Fibroblast of skin of left quadriceps (primary cell): ENCODE measurements around the gene PSMA6.
A peak's percentile ranks its signal among the peaks of the same experiment; 100 is the strongest.
"Not testable (repeated sequence)": the region's sequence is repeated elsewhere in the genome, so short reads cannot be mapped to it uniquely, and the experiment has no call there.

Experiments
- DNase-seq, 2 experiments: peaks; one replicate each; pipeline ENCODE4 v3.0.0-alpha.2; 2013; ENCODE audit warnings: low read depth in 2 of 2

PSMA6 gene

DNA sequence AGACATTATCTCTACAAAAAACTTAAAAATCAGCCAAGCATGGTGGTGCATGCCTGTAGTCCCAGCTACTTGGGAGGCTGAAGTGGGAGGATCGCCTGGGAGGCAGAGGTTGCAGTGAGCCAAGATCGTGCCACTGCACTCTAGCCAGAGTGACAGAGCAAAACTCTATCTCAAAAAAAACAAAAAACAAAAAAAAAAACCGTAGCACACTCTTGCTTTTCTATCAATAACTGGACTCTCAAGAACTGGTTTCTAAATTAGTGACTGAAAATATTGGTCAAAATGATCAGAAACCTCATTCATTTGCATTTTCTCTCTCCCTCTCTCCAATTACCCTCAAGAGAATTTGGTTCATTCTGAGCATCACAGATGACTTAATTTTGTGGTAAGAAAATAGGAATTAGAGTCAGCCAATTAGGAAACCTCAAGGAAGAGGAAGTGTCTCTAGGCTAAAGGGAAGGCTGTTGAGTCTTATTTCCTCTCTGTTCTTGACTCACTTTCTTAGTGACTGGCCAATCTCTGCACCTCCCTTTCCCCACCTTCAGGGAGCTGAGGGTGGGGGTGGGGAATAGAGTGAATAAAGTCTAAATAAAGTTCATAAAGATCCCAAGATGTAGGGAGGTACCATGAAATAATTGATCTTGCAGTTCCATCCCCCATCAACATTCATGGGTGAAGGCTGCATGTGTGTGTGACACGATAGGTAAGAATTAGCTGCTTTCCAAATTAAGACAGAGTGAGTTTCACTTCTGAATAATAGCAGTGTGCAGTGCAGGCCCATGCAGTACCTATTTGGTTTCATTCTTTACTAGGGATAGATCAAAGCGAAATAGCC is 6.8 kb upstream of the PSMA6 start:
- peak in 1 of 2 experiments; percentile 1 for DNase-seq

DNA sequence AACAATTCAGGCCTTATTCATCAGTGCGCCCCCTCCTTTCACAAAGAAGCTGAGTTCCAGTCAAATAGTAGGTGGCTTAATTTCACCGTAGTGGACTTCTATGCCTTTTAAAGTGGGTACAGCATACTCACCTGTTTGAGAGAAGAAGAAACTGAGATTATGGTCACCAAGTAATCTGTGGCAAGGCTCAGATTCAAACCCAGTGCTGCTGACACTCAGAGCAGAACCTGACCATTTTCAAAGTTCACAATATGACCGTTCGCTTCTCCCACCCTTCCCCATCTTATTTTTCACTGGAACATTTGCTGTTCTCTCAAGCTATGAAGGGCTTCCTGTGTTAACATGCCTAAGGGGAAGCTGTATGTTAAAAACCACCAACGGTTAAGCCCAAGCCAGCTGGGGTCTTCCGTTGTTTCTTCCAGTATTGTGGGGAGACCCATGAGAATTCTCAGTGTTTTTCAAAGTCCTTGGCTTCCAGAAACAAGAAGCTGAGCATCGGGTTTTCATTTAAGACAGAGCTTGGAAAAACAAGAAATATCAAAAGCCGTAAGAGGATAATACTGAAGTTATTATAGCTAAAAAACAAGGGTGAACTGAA is 6.1 kb upstream of the PSMA6 start:
- DNase-seq: no peak

DNA sequence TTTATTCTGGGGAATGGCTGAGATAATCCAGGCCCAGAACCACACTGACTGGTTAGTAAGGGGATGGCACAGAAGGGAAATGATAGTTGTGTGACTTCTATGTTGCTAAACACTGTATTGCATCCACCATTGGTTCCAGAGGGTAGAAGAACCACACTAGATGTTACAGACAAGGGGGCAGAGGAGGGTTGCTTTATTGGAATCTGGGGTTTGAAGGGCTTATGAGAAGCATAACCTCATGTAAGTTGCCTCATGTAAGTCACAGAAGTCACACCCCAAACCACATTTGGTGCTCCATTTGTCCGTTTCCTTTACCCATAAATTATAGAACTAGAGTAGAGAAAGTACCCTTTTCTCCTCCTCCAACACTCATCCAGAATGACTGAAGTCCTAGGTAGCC is 5.5 kb upstream of the PSMA6 start:
- no peak for DNase-seq

DNA sequence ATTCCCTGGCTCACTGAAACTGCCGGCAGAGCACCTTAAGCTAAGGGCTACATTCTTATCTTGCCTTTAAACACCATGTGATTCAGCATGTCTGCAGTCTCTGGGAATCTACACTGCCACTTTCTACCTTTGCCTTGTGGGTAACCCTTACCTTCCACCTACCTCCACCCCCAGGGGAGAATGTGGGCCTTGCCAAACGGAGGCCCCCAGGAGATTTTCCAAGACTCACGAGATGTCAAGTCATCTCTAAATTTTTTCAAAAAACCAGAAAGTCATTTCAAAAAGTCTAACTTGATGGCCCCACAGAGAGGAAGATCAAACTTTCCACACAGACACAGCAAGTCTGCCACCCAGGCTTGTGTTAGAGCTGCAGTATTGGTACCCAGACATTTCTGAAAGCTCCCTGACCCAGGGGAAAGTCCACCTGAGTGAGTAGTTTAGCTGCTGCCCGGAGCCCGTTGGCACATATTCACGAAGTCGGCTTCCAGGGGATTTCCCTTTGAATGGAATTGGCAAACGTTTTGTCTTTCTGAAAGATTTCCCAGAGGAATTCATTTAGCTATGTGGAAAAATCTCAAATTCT is 4.7 kb upstream of the PSMA6 start:
- no peak for DNase-seq

DNA sequence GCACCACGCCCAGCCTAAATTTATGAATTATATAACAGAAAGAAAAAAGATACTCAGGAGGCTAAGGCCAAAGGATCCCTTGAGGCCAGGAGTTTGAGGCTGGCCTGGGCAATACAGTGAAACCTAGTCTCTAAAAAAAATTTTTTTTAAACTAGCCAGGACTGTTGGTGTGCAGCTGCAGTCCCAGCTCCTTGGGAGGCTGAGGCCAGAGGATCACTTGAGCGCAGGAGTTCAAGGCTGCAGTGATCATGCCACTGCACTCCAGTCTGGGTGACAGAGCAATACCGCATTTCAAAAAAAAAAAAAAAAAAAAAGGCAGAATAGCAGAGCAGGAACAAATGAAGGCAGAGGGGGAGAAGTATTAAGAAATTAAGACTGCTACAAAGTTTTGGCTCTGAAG is 2.6 kb upstream of the PSMA6 start:
- DNase-seq: no peak

DNA sequence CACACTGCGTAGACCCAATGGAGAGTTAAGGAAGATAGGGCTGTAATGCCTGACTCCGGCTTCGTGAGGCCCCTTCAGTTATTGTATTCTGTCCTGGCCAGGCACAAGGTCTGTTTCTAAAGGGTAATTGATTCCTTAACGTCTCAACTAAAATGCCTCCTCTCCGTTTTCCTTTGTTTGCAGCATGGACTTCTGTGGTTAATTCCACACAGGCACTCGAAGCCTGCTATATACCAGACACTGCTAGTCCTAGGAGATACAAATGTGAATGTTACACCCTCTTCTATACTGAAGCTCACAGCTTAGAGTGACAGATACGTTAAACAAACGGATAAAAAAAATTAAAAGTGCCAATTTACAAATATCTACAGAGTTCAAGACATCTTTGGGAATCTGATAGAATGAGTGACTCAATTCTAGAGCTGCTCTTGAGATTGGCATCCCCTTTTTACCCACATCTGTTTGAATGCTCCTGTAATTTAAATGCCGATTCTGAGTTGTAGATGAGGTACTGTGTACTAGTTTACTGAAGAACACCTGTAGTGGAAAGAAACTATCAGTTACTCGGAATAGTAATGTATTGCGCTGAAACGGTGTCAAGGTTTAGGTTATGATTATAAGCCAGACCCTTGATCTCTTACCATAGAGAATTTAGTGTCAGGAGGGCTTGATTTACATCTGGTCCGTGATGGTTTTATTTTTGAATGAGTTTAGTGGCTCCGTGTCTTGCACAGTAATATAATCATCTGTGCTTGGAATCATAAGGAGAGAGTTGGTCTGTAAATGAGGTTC is 784 bp downstream of the PSMA6 start:
- no peak for DNase-seq

DNA sequence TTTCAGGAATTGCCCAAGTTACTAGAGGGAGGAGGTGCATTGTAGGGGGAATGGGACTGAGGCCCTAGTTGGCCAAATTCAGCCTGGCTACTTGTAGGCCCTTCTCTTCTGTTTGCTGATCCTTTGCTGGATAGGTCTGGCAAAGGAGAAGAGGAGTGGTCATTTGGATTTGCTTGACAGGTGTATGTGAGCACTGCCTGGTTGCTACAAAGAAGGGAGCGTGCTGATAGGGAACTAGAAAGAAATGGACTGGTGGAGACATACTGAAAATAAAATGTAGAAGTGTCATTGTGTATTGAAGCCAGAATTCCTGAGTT is 3.6 kb downstream of the PSMA6 start:
- DNase-seq: no peak

DNA sequence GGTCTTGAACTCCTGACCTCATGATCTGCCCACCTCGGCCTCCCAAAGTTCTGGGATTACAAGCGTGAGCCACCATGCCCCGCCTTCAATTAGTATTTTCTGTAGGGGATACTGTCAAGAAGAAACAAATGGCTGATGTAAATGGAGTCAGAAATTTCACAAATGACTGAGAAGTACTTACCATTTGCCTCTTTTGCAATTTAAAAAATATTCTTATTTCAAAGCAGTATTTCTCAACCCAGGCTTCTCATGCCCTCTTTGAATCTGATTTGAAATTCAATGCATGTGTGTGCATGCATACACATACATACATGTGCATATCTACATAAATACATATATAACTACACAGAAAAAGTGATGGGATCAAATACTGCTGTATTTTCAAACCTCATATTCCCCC is 4.4 kb downstream of the PSMA6 start:
- DNase-seq: no peak

DNA sequence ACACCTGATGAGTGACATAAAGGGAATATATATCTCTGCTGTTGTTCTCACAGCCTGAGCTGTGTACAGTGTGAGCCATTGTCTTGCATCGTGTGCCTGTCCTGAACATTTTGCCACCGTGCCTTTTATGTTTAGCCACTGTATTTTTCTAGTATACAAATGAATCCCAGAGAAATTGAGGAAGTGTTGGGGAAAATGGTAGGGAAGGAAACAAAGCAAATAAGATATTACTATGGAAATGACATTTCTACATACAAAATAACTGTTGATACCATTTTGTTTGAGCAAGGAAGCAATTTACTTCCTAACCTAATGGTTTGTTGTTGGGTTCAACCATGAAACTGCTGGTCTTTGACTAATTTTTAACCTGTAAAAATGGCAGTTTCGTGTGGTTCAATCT is 5.5 kb downstream of the PSMA6 start:
- DNase-seq: no peak

DNA sequence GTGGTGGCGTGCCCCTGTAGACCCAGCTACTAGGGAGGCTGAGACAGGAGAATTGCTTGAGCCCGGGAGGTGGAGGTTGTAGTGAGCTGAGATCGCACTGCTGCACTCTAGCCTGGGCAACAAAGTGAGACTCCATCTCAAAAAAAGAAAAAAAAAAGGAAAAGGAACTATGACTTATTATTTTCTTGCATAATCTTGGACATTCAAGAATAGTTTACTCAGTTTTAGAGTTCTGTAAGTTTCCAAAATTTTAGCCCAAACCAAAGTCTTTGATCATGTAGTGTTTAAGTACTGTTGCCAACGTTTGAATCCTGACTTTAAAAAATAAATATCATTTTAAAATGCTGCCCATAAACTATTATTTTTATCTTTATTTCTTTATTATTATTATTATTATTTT is 6.2 kb downstream of the PSMA6 start:
- DNase-seq: no peak

DNA sequence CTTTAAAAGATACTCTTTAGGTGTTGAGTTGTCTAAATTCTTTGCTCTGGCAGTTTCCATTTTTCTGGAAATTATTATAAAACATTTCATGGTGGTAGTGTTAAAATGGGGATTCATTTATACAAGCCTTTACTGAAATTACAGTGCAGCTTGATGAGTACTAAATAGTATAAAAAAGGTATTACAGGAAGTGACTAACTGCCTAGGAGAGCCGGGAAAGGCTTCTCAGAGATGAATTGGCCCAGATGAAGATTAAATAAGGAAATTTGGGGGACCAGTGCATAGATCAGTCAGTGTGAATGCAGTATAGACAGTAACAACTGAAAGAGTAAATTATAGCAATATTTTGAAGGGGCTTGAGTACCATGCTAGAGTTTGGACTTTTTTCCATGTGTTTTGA is 7.5 kb downstream of the PSMA6 start:
- DNase-seq: no peak

DNA sequence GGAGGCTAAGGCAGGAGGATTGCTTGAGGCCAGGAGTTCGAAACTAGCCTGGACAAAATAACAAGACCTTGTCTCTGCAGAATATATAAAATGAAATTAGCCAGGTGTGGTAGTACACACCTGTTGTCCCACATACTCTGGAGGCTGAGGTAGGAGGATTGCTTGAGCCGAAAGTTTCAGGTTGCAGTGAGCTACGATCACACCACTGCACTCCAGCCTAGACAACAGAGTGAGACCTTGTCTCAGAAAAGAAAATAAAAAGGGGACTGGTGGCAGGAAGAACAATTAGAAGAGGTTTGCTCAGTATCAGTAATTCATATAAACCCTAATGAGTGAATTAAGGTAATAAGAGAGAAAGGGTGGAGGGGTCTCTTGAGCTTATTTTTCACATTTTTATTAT is 8.0 kb downstream of the PSMA6 start:
- DNase-seq: no peak

DNA sequence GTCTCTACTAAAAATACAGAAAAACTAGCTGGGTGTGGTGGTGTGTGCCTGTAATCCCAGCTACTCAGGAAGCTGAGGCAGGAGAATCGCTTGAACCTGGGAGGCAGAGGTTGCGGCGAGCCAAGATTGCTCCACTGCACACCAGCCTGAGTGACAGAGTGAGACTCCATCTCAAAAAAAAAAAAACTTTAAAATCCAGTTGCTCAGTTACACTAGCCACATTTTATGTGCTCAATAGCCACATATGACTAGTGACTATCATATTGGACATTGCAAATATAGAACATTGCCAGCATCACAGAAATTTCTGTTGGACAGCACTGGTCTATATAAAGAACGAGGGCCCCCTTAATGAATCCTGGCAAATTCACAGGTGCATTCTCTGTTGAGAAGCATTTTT is 9.2 kb downstream of the PSMA6 start:
- not testable (repeated sequence) for DNase-seq

DNA sequence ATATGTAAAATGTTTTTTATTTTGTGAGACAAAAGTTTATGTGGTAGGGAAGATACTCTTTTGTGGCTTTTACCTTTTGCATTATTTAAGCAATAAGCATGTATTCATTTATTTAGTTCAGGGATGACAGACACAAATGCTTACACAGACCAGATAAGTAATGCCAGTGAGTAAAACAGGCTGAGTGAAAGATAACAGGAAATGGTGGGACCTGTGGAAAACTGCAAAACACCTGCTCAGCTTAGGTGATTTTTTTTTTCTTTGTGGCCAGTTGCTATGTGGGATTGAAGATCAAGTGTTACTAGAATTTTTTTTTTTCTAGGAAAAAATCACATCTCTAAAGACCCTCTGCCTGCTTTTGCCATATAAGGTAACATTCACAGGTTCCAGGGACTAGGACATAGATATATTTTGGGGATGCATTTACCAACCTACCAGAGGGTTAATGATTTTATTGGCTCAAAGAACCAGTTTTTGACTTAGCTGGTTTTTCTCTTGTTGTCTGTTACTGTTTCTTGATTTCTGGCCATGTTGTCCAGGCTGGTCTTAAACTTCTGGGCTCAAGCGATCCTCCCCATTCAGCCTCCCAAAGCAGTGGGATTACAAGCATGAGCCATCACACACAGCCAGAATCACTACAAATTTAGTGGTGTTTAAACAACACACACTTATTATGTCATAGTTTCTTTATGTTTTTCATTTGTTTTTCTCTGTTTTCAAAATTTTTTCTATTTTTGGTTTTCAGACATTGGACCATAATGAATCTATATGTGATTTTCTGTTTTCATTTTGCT is 9.8 kb downstream of the PSMA6 start:
- DNase-seq: no peak

DNA sequence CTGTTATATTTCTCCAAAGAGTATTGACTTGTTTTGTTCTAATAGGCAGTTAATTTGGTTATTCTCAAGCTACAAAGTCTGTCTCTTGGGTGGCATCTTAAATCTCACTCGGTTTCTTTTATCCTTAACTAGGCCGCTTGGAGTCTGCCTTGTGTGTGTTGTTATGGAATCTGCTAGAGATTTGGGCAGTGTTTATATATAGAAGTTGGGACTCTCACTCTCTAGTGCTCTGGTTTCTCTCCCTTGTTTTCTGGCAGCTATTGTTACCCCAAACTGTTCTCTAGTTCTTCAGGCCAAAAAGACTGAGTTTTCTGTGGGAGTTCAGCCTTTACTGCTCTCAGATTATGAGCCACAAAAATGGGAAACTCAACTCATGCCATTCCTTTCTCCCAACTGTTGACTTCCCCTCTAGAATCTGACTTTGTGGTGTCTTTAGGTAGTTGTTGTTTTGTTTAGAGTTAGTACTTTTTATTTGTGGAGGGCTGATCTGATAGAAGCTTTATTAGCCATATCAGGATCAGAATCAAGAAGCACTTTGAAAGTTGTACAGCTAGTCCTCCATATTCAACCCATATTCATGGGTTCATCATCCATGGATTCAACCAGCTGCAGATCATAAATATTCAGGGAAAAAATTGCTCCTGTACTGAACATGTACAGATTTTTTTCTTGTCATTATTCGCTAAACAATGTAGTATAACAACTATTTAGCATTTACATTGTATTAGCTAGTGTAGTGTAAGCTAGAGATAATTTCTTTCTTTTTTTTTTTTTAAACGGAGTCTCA is 11.2 kb downstream of the PSMA6 start:
- no peak for DNase-seq

DNA sequence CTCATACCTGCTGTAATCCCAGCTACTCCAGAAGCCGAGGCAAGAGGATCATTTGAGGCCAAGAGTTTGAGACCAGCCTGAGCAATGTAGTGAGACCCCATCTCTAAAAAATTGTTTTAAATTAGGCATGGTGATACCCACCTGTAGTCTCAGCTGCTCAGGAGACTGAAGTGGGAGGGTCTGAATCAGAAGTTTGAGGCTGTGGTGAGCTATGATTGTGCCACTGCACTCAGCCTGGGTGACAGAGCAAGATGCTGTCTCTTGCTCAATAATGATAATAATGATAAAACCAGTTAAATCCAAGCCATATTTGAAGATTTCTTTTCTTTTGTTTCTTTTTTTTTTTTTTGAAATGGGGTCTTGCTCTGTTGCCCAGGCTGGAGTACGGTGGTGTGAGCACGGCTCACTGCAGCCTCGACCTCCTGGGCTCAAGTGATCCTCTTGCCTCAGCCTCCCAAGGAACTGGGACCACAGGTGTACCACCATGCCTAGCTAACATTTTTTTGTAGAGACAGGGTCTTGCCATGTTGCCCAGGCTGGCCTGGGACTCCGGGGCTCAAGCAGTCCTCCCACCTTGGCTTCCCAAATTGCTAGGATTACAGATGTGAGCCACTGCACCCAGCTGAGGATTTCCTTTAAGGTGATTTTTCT is 12.8 kb downstream of the PSMA6 start:
- DNase-seq: no peak

DNA sequence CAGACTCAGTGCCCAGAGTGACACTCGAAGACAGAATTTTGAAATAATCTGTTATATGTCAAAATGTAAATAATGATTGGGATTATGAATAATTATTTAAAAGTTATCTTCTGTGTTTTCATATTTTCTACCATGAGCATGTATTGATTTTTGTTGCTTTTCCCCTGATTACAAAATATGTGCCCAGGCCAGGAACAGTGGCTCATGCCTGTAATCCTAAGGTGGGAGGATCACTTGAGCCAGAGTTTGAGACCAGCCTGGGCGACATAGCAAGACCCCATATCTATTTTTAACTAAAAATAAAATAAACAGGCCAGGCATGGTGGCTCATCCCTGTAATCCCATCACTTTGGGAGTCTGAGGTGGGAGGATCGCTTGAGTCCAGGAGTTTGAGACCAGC is 13.5 kb downstream of the PSMA6 start:
- no peak for DNase-seq

DNA sequence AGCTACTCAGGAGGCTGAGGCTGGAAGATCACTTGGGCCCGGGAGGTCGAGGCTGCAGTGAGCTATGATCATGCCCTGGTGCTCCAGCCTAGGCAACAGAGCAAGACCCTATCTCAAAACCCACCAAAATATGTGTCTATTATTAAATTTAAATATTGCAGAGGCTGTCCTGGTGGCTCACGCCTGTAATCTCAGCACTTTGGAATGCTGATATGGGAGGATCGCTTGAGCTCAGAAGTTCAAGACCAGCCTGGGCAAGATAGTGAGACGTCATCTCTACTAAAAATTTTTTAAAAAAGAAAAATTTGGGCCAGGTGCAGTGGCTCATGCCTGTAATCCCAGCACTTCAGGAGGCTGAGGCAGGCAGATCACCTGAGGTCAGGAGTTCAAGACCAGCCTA is 13.9 kb downstream of the PSMA6 start:
- no peak for DNase-seq

DNA sequence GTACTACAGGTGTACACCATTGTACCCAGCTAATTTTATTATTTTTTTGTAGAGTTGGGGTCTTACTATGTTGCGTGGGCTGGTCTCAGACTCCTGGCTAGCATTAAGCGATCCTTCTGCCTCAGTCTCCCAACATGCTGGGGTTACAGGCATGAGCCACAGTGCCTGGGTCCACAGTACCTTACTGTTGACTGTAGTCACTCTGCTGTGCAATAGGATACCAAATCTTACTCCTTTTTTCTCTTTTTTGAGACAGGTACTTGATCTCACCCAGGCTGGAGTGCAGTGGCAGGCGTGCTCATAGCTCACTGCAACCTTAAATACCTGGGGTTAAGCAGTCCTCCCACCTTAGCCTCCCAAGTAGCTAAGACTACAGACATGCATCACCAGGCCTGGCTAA is 25.6 kb downstream of the PSMA6 start:
- DNase-seq: no peak

DNA sequence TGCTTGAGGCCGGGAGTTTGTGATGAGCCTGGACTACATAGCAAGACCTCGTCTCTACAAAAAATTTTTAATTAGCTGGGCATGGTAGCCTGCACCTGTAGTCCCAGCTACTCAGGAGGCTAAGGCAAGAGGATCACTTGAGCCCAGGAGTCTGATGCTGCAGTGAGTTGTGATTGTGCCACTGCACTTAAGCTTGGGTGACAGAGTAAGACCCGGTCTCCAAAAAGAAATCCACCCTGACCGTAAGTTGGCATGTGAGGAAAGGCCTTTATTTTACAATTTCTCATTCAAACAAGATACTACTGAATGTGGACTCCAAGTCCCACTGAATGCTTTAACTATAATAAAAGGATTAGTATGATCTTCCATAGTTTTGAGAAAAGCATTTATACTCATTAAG is 27.3 kb downstream of the PSMA6 start:
- DNase-seq: no peak

DNA sequence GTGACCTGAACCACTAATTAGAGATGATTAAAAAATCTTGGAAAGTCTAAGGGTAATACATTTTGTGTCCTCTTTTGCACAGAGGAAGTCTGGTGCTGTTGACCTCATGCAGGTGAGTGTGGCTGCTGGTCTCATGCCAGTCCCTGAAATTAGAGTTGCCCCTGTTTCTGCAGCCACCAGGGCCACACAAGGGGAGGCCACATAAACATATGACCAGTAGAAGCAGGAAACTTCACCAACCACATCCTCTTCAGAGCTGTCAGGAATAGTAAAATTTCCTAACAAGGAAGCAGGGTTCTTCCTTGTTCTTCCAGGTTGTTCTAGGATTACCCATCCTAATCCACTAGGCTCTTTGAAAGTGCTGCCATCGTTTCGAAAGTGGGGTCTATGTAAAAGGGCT is 28.3 kb downstream of the PSMA6 start:
- DNase-seq: no peak
